ENCODE results near the gene GBF1. TPM values are rescaled to one million over a fixed set of nuclear protein-coding genes. Genes with fewer than 3 reads are reported as not detected.

The GBF1 gene
- total and polyA plus RNA-seq, 2 of the 13 experiments (the other 11 are each of a cell fraction or from before 2014, with no cell fraction given): 17.1 to 21.9 TPM

DNA sequence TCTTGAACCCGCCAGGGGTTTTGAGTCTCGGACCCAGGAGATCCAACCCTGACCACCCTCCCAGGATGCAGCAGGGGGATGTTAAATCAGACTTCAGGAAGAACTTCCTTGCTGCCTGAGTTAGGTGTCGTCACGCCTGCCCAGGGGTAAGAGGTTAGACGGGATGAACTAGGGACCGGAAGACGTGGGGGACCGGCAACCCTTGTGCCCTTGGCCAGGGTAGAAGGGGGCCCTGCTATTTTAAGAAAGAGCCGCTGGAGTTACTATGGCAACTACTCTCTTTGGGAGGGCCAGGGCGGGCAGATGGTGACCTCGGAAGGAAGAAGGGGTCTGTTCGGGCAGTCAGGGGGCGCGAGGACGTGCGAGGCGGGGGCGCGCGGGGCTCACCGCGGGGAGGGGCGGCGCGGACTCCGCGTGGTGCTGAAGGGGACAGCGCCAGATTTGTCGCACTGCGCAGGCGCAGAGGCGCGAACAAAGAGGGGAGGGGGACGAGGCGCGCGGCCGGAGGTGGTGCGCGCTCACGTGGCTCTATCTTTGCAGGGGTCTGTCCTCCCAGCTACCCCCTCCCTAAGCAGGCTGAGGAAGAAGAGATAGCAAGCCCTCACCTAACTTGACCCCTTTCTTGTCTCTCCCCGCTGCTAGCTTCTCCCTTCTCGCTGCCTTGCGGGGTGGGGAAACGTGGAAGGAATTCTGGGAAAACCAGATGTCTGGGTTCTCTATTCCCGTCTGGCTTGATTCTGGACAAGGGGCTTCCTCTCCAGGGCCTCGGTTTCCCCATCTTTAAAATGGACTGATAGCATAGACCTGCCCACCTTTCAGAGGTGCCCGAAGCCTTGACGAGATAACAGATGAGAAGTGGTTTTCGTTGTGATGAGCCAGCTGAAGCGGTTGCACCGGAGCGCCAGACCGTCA is 174.2 kb downstream of the GBF1 start (continued):
- TF ChIP-seq, protein P1, sequence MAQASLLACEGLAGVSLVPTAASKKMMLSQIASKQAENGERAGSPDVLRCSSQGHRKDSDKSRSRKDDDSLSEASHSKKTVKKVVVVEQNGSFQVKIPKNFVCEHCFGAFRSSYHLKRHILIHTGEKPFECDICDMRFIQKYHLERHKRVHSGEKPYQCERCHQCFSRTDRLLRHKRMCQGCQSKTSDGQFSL (CRISPR knock-in tag; IDR thresholded peaks at IDR 0.05): no peak
- TF ChIP-seq ZNF138 (CRISPR knock-in tag; IDR thresholded peaks at IDR 0.05; ENCODE audit: low read depth) (no peak), THAP11 (CRISPR knock-in tag; IDR thresholded peaks at IDR 0.05) (0 out of 2 replicates have a peak, but pooled peaks have one; percentile 48), ZNF558 (CRISPR knock-in tag; IDR thresholded peaks at IDR 0.05; ENCODE audit: borderline replicate concordance) (no peak), HNF4G (IDR thresholded peaks at IDR 0.05; ENCODE audit: borderline replicate concordance, low read depth, low read length) (no peak), HNF4G (CRISPR knock-in tag; IDR thresholded peaks at IDR 0.05; ENCODE audit: borderline replicate concordance, low read depth) (no peak), AKAP8 (CRISPR knock-in tag; IDR thresholded peaks at IDR 0.05) (peak; percentile 56; the same call in 1 of the 2 replicates), ZNF350 (CRISPR knock-in tag; IDR thresholded peaks at IDR 0.05; ENCODE audit: borderline replicate concordance, low read depth) (no peak), DNMT1 (CRISPR knock-in tag; IDR thresholded peaks at IDR 0.05) (no peak), POLR2A (IDR thresholded peaks at IDR 0.05; ENCODE audit: insufficient read depth in 1 of 2, low read depth in 2 of 2, low read length in 2 of 2) (no peak), HES4 (CRISPR knock-in tag; IDR thresholded peaks at IDR 0.05; ENCODE audit: borderline replicate concordance) (peak; percentile 47; the same call in 1 of the 2 replicates), RELA (CRISPR knock-in tag; IDR thresholded peaks at IDR 0.05) (no peak), ZNF879 (CRISPR knock-in tag; IDR thresholded peaks at IDR 0.05) (0 out of 2 replicates have a peak, but pooled peaks have one; percentile 52), KAT8 (CRISPR knock-in tag; IDR thresholded peaks at IDR 0.05) (no peak)
- TF ChIP-seq, protein P2, sequence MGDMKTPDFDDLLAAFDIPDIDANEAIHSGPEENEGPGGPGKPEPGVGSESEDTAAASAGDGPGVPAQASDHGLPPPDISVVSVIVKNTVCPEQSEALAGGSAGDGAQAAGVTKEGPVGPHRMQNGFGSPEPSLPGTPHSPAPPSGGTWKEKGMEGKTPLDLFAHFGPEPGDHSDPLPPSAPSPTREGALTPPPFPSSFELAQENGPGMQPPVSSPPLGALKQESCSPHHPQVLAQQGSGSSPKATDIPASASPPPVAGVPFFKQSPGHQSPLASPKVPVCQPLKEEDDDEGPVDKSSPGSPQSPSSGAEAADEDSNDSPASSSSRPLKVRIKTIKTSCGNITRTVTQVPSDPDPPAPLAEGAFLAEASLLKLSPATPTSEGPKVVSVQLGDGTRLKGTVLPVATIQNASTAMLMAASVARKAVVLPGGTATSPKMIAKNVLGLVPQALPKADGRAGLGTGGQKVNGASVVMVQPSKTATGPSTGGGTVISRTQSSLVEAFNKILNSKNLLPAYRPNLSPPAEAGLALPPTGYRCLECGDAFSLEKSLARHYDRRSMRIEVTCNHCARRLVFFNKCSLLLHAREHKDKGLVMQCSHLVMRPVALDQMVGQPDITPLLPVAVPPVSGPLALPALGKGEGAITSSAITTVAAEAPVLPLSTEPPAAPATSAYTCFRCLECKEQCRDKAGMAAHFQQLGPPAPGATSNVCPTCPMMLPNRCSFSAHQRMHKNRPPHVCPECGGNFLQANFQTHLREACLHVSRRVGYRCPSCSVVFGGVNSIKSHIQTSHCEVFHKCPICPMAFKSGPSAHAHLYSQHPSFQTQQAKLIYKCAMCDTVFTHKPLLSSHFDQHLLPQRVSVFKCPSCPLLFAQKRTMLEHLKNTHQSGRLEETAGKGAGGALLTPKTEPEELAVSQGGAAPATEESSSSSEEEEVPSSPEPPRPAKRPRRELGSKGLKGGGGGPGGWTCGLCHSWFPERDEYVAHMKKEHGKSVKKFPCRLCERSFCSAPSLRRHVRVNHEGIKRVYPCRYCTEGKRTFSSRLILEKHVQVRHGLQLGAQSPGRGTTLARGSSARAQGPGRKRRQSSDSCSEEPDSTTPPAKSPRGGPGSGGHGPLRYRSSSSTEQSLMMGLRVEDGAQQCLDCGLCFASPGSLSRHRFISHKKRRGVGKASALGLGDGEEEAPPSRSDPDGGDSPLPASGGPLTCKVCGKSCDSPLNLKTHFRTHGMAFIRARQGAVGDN (CRISPR knock-in tag; IDR thresholded peaks at IDR 0.05): peak; percentile 69
- TF ChIP-seq, protein P3, sequence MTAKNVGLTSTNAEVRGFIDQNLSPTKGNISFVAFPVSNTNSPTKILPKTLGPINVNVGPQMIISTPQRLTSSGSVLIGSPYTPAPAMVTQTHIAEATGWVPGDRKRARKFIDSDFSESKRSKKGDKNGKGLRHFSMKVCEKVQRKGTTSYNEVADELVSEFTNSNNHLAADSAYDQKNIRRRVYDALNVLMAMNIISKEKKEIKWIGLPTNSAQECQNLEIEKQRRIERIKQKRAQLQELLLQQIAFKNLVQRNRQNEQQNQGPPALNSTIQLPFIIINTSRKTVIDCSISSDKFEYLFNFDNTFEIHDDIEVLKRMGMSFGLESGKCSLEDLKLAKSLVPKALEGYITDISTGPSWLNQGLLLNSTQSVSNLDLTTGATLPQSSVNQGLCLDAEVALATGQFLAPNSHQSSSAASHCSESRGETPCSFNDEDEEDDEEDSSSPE (CRISPR knock-in tag; IDR thresholded peaks at IDR 0.05): no peak
- TF ChIP-seq, protein P4, sequence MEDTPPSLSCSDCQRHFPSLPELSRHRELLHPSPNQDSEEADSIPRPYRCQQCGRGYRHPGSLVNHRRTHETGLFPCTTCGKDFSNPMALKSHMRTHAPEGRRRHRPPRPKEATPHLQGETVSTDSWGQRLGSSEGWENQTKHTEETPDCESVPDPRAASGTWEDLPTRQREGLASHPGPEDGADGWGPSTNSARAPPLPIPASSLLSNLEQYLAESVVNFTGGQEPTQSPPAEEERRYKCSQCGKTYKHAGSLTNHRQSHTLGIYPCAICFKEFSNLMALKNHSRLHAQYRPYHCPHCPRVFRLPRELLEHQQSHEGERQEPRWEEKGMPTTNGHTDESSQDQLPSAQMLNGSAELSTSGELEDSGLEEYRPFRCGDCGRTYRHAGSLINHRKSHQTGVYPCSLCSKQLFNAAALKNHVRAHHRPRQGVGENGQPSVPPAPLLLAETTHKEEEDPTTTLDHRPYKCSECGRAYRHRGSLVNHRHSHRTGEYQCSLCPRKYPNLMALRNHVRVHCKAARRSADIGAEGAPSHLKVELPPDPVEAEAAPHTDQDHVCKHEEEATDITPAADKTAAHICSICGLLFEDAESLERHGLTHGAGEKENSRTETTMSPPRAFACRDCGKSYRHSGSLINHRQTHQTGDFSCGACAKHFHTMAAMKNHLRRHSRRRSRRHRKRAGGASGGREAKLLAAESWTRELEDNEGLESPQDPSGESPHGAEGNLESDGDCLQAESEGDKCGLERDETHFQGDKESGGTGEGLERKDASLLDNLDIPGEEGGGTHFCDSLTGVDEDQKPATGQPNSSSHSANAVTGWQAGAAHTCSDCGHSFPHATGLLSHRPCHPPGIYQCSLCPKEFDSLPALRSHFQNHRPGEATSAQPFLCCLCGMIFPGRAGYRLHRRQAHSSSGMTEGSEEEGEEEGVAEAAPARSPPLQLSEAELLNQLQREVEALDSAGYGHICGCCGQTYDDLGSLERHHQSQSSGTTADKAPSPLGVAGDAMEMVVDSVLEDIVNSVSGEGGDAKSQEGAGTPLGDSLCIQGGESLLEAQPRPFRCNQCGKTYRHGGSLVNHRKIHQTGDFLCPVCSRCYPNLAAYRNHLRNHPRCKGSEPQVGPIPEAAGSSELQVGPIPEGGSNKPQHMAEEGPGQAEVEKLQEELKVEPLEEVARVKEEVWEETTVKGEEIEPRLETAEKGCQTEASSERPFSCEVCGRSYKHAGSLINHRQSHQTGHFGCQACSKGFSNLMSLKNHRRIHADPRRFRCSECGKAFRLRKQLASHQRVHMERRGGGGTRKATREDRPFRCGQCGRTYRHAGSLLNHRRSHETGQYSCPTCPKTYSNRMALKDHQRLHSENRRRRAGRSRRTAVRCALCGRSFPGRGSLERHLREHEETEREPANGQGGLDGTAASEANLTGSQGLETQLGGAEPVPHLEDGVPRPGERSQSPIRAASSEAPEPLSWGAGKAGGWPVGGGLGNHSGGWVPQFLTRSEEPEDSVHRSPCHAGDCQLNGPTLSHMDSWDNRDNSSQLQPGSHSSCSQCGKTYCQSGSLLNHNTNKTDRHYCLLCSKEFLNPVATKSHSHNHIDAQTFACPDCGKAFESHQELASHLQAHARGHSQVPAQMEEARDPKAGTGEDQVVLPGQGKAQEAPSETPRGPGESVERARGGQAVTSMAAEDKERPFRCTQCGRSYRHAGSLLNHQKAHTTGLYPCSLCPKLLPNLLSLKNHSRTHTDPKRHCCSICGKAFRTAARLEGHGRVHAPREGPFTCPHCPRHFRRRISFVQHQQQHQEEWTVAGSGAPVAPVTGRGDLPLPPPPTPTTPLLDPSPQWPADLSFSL (CRISPR knock-in tag; IDR thresholded peaks at IDR 0.05): no peak
